ENCODE results near the gene SNRNP200.

Gene SNRNP200

DNA sequence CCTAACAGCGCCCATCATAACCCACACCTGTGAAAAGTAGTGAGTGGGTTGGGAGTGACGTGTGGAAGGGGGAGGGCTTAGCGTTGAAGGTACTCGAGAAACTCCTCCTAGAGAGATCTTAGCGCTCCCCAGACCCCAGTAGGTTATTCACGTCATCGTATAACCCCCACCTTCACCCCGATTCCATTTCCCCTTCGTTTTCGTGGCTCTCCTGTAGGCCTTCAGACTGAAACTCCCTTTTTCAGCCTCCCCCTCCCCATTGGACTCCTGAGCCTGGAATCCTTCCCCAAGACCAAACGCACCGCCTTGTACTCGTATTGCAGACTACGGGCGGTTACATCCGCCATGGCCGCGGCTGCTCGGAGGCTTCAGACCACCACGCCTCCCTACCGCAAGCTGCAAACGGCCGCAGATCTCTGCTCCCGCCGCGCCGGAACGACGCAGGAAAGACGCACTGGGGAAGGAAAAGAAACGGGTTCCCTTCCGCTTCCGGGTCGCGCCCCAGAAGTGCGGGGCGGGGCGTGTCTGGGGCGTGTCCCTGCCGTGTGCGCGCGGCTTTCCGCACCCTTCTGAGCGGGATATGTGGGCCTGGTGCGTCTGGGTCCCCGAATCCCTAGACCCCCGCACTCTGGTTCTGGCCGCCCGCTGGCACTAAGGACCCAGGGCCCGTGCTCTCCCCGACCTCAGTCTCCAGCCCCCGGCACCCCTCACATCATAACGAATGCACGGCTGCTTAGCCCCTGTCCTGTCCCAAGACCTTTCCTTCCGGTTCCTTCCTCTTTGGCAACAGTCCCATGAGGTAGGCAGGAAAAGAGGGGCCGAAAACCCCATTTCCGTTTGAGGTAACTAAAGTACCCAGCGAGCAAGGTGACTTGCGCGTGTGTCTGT, at the start of gene SNRNP200:
SNRNP200 (minus strand) TSS at position 456 of the 888 bp plus-strand sequence; CDS start at position 347, 109 bp downstream.
- Mint-ChIP-seq H3K4me3 (peak within 1 kb of the TSS; percentile 100), H3K9me3 (no peaks in the 10 kb centered on the region), H3K27me3 (no peaks in the 10 kb centered on the region), H3K4me1 (ENCODE audit: low read depth) (peaks cover 52% of the 10 kb centered on the region), H3K27ac (peak within 1 kb of the TSS; percentile 100), H3K36me3 (ENCODE audit: low read depth) (peaks cover 60% of the 10 kb centered on the region)
- peak; percentile 94 for DNase-seq

DNA sequence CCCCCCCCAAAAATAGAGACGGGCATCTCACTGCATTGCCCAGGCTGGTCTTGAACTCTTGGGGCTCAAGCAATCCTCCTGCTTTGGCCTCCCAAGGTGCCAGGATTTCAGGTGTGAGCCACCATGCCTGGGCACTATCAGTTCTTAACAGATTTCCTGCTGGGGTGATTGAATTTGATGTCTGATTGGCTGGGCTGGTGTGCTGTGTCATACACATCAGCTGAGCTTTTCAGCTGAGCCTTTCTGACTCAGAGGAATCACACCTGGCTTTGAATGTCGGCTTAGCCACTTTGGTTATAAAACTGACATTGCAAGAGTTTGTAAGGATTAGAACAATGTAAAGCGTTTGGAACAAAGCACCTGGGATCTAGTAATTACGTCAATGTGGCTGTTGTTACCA, 49.1 kb upstream of the SNRNP200 start:
- Mint-ChIP-seq H3K9me3 (no peaks in the 10 kb centered on the region), H3K36me3 (ENCODE audit: low read depth) (peaks cover 93% of the 10 kb centered on the region), H3K27me3 (no peaks in the 10 kb centered on the region), H3K4me1 (ENCODE audit: low read depth) (peaks cover 7% of the 10 kb centered on the region), H3K27ac (no peak overlapping the region), H3K4me3 (no peak overlapping the region)
- no peak for DNase-seq

DNA sequence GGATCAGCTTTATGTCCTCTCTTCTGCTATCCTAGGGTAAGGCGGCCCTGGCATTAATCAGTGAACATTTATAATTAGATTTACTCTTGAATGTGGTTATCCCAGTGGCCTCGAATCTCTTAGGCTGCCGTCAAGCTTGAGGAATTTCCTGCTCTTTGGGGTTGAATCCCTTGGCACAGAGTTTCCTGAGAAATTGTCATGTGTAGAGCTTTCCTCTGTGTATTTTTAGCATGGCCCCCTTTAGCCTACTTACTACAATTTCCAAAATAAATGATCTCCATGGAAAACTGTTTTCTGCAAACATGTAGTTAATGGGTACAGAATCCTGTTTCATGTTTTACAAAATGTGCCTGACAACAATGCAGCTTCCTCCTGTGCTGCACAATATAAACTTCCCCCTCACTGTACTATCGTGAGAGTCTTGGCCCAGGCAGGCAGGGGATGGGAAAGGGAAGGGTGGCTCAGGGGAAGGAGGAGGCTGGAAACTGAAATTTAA, 48.3 kb upstream of the SNRNP200 start:
- no peaks in the 10 kb centered on the region for H3K27me3 Mint-ChIP-seq
- peaks cover 94% of the 10 kb centered on the region for H3K36me3 Mint-ChIP-seq (ENCODE audit: low read depth)
- no peak for DNase-seq
- no peak overlapping the region for H3K4me3 Mint-ChIP-seq
- no peaks in the 10 kb centered on the region for H3K9me3 Mint-ChIP-seq
- no peaks in the 10 kb centered on the region for H3K4me1 Mint-ChIP-seq (ENCODE audit: low read depth)
- H3K27ac Mint-ChIP-seq: no peak overlapping the region

DNA sequence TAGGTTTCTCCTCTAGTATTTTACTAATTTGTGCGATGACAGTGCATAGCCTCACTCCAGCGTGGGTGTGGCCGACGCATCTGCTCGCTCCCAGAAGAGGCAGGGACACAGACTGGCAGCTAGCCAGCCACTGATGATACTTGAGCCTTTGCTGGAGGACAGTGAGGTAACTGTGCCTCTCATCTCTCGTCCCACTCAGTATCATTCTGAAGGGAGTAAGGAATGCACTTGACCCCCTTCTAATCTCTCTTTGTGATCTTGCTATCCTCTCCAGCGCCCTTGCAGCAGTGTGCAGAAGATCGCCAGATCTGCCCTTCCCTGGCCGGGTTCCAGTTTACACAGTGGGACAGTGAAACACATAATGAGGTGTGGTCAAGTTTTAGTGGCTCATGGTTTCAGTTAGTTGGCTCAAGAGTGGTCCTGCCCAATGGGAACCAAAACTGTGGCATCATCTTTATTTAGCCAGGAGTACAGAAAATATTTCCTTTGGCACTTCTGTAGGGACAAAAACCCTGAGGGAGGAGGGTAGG, 47.8 kb upstream of the SNRNP200 start:
- no peak overlapping the region for H3K27ac Mint-ChIP-seq
- no peak for DNase-seq

DNA sequence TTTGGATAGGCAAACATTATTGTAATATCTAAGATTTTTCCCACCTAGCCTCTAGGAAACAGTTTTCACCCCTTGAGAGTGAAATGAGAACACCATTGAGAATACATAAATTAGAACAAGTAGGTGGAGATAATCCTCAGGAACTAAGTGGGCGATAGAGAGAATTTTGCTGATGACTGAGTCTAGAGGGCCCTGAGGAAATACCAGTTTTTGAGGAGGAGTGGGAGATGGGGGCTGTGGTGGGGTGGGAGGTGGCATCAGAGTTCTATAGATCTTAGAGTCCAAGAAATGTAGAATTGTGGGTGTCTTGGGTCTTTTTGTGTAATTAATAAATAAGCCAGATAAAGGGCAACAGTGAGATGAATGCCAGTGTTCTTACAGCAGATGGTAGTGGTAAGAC, 42.0 kb upstream of the SNRNP200 start:
- peaks cover 30% of the 10 kb centered on the region for H3K4me1 Mint-ChIP-seq (ENCODE audit: low read depth)
- no peak overlapping the region for H3K4me3 Mint-ChIP-seq
- H3K27me3 Mint-ChIP-seq: no peaks in the 10 kb centered on the region
- no peaks in the 10 kb centered on the region for H3K9me3 Mint-ChIP-seq
- no peak overlapping the region for H3K27ac Mint-ChIP-seq
- peaks cover 98% of the 10 kb centered on the region for H3K36me3 Mint-ChIP-seq (ENCODE audit: low read depth)
- no peak for DNase-seq

More for the DNA sequence above, 47.8 kb upstream of the SNRNP200 start:
- Mint-ChIP-seq H3K9me3 (no peaks in the 10 kb centered on the region), H3K36me3 (ENCODE audit: low read depth) (peaks cover 96% of the 10 kb centered on the region), H3K4me3 (no peak overlapping the region), H3K4me1 (ENCODE audit: low read depth) (no peaks in the 10 kb centered on the region), H3K27me3 (no peaks in the 10 kb centered on the region)

DNA sequence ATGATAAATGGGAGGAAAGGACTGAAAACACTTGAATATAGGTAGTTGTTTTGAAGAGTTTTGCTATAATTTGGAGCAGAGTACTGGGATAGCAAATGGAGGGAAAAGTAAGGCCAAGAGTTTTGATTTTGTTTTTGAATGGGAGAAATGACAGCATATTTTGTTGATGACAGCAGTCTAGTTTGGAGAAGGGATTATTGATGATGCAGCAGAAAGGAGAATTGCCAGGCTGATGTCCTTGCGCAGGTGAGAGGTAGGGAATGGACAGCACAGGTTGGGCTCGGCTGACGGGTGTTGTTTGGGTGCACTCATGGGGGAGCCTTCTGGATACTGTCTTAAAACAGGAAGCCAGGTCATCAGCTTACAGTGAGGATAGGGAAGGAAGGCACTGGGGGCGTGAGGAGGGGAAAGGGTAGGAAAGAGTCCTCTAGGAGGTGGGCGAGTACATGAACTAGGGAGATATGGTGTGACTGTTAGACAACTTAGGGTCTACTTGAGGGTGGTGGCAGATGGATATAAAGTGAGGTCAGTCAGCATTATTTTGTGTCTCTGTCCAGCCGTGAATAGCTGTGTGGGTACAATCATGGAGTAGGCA, 40.6 kb upstream of the SNRNP200 start:
- no peak for DNase-seq
- H3K9me3 Mint-ChIP-seq: no peaks in the 10 kb centered on the region
- H3K36me3 Mint-ChIP-seq (ENCODE audit: low read depth): peaks cover 98% of the 10 kb centered on the region
- H3K4me1 Mint-ChIP-seq (ENCODE audit: low read depth): peaks cover 44% of the 10 kb centered on the region
- H3K27me3 Mint-ChIP-seq: no peaks in the 10 kb centered on the region
- no peak overlapping the region for H3K27ac Mint-ChIP-seq
- no peak overlapping the region for H3K4me3 Mint-ChIP-seq

DNA sequence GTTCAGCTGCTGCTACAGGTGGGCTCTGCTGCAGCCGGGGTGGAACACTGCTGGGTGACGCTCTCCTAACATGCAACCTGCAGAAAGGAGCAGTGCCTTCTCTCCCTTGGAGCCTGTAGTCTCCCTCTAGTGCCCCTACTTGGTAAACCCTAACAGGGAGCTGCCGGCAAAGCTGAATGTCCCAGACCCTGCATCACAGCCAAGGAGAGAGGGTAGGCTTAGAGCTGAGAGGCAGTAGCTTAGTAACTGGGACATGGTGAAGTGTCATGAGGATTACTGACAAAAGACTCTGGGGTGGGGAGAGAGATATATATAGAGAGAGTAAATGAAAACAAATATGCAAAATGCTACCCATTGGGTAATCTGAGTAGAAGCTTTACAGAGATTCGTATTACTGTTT, 40.1 kb upstream of the SNRNP200 start:
- Mint-ChIP-seq H3K27me3 (no peaks in the 10 kb centered on the region), H3K9me3 (no peaks in the 10 kb centered on the region), H3K4me3 (no peak overlapping the region), H3K4me1 (ENCODE audit: low read depth) (peaks cover 49% of the 10 kb centered on the region), H3K27ac (peak overlapping the region; percentile 22), H3K36me3 (ENCODE audit: low read depth) (peaks cover 96% of the 10 kb centered on the region)
- DNase-seq: no peak

DNA sequence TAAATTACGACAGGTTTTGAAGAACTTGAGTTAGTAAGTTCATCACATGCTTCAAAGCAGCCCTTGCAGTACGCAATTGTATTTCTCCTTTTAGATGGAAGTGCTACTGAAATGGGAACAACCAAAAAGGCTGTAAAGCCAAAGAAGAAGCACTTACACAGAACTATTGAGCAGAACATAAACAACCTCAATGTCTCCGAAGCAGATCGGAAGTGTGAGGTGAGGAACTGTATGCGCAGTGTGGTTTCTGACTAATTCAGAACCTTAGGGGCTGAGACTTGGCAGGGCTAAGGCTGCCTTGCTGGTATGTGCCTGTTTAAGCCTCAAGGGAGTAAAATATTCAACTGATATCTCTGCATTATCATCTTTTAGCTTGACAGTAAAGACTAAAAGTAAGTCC, 38.7 kb upstream of the SNRNP200 start:
- H3K36me3 Mint-ChIP-seq (ENCODE audit: low read depth): peaks cover 91% of the 10 kb centered on the region
- peak overlapping the region; percentile 23 for H3K4me3 Mint-ChIP-seq
- H3K27me3 Mint-ChIP-seq: no peaks in the 10 kb centered on the region
- peak overlapping the region; percentile 73 for H3K27ac Mint-ChIP-seq
- no peak for DNase-seq
- no peaks in the 10 kb centered on the region for H3K9me3 Mint-ChIP-seq
- H3K4me1 Mint-ChIP-seq (ENCODE audit: low read depth): peaks cover 58% of the 10 kb centered on the region

DNA sequence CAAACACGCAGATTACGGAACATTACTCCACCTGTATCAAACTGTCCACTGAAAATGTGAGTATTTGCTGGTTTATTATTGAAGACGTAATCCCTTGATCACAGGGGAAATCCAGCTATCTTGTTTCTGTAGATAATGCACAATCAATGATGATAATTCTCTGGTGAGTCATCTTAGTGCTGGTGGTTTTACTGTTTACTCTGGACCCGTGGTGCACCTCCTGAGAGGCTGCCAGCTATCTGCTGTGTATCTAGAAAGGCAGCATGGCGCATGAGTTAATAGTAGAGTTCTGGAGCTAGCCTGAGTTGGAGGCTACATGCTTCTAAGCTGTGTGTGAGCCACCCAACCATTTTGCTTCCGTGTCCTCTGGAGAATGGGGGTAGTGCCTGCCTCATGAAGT, 36.7 kb upstream of the SNRNP200 start:
- Mint-ChIP-seq H3K9me3 (no peaks in the 10 kb centered on the region), H3K36me3 (ENCODE audit: low read depth) (peaks cover 79% of the 10 kb centered on the region), H3K27ac (peak overlapping the region; percentile 86), H3K4me1 (ENCODE audit: low read depth) (peaks cover 66% of the 10 kb centered on the region), H3K27me3 (no peaks in the 10 kb centered on the region), H3K4me3 (peak overlapping the region; percentile 35)
- DNase-seq: no peak

DNA sequence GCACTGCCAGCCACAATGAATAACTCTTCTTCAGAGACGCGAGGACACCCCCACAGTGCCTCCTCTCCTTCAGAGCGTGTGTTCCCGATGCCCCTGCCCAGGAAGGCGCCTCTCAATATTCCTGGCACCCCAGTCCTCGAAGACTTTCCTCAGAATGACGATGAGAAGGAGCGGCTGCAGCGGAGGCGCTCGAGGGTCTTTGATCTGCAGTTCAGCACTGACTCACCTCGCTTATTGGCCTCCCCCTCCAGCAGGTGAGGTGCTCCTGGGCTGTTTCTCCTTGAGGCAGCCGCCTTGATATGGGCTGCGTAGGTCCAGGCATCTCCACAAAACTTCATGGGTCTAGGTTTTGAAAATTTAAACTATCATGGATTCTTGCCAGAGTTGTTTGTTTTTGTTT, 36.3 kb upstream of the SNRNP200 start:
- no peaks in the 10 kb centered on the region for H3K9me3 Mint-ChIP-seq

DNA sequence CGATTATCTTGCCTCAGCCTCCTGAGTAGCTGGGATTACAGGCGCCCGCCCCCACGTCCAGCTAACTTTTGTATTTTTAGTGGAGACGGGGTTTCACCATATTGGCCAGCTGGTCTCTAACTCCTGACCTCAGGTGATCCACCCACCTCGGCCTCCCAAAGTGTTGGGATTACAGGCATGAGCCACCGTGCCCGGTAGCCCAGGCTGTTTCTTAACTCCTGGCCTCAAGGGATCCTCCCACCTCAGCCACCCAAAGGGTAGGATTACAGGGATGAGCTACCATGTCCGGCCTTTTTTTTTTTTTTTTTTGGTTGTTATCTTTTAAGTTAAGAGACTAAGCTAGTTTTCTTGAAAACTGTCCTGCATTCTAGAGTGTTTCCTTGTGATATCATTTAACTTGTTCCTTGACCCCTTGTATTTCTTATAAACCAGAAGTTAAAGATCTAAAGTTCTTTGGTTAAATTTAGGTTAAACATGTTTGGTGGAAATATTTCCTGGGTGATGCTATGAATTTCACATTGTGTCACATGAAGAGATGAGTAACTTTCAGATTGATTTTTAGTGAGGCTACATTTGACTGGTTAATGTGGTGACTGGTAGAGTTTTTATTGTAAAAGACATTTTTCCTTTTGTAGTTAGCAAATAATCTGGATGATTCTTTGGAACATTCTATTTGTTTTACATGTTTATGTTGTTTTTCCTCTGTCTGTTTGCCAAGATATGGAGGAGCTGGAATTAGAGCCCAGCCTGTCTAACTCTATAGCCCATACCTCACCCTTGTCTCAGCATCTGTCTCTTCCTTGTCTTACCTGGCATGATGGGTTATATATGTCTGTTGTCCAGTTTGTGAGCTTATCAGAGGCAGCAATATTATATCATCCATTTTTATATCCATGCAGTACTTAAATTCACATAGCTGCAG, 35.4 kb upstream of the SNRNP200 start:
- Mint-ChIP-seq H3K27ac (peak overlapping the region; percentile 86), H3K27me3 (no peaks in the 10 kb centered on the region), H3K4me1 (ENCODE audit: low read depth) (peaks cover 73% of the 10 kb centered on the region), H3K36me3 (ENCODE audit: low read depth) (peaks cover 76% of the 10 kb centered on the region), H3K4me3 (peak overlapping the region; percentile 35), H3K9me3 (no peaks in the 10 kb centered on the region)
- DNase-seq: no peak

More for the DNA sequence above, 36.3 kb upstream of the SNRNP200 start:
- H3K36me3 Mint-ChIP-seq (ENCODE audit: low read depth): peaks cover 78% of the 10 kb centered on the region
- peaks cover 69% of the 10 kb centered on the region for H3K4me1 Mint-ChIP-seq (ENCODE audit: low read depth)
- H3K27me3 Mint-ChIP-seq: no peaks in the 10 kb centered on the region
- peak overlapping the region; percentile 35 for H3K4me3 Mint-ChIP-seq
- peak overlapping the region; percentile 86 for H3K27ac Mint-ChIP-seq
- no peak for DNase-seq

DNA sequence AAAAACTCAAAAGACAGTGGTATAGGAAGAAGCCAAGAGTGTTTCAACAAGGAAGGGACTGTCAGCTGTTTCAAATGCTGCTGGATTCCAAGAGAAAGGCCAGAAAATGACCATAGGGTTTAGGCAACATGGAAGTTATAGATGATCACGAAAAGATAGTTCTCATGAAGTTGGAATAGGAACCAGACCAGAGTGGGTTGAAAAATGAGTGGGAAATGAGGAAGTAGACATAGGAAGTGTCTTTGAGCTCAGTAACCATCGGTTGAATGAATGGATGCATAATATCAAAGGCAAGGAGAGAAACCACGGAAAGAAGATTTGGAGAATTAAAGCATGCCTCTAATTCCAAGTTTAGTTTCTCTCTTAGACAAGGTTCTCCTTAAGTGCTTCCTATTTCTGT, 31.5 kb upstream of the SNRNP200 start:
- no peak for DNase-seq
- H3K27me3 Mint-ChIP-seq: no peaks in the 10 kb centered on the region
- H3K4me1 Mint-ChIP-seq (ENCODE audit: low read depth): peaks cover 56% of the 10 kb centered on the region
- peaks cover 41% of the 10 kb centered on the region for H3K36me3 Mint-ChIP-seq (ENCODE audit: low read depth)
- no peaks in the 10 kb centered on the region for H3K9me3 Mint-ChIP-seq
- H3K27ac Mint-ChIP-seq: peak overlapping the region; percentile 94
- peak overlapping the region; percentile 82 for H3K4me3 Mint-ChIP-seq

DNA sequence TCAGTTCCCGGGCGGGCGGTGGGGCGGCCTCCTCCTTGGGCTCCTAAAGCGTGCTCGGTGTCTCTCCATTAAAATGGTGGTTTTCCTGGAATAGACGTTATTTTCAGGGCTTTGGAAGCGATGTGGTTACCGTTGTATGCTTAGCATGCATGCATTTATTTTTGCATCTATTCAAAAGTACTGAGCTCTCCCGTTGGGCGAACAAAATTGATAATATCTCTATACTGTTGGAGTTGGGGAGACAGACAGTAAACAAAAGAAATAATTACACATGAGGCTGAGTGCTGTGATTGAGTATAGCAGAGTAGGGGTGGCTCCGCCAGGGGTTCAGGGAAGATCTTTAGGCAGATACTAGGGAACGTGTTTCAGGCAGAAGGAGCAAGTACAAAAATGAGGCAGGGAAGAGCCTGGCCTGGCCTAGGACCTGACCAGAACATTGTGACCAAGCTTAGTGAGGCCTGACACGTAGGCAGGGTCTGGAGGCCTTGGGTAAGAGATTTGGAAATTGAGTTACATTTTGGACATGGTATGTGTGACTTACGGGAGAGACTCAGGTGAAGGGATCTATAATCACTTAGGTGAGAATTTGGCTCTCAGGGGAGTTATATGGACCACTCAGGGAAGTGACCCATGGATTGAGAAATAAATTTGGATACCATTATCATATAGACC, 30.9 kb upstream of the SNRNP200 start:
- H3K9me3 Mint-ChIP-seq: no peaks in the 10 kb centered on the region
- peaks cover 50% of the 10 kb centered on the region for H3K4me1 Mint-ChIP-seq (ENCODE audit: low read depth)
- peaks cover 35% of the 10 kb centered on the region for H3K36me3 Mint-ChIP-seq (ENCODE audit: low read depth)
- DNase-seq: no peak
- H3K27me3 Mint-ChIP-seq: no peaks in the 10 kb centered on the region
- peak overlapping the region; percentile 94 for H3K27ac Mint-ChIP-seq
- H3K4me3 Mint-ChIP-seq: peak overlapping the region; percentile 82
